Erythroblast (primary cell): ENCODE measurements around the gene SMIM9.
"Not testable (repeated sequence)": the region's sequence is repeated elsewhere in the genome, so short reads cannot be mapped to it uniquely, and the experiment has no call there.

ENCODE experiments used
- GATA1 ChIP-seq: IDR thresholded peaks from 2 replicates; pipeline ENCODE4 v1.6.1; 2011; ENCODE audit warnings: low read depth, mild to moderate bottlenecking, control low read depth, low read length, moderate library complexity
- POLR2A ChIP-seq: IDR thresholded peaks from 2 replicates; pipeline ENCODE4 v1.6.1; 2011; ENCODE audit warnings: mild to moderate bottlenecking, low read length

- not testable (repeated sequence) for TF ChIP-seq POLR2A, GATA1
Observed at GRCh38 chrX:154868522-154868921, 34.1 kb upstream of the SMIM9 start.
